ENCODE results near the gene DAGLA. TPM values are rescaled to one million over a fixed set of nuclear protein-coding genes. Genes with fewer than 3 reads are reported as not detected.

DAGLA gene
- total RNA-seq, 1 experiment from 2014 or later = 10.9 TPM

GRCh38 chr11:61697764-61698163 is 17.6 kb downstream of the DAGLA start:
- BruUV-seq (replicated peaks) = no TSS peak
- CTCF ChIA-PET = interaction anchor here (1.5 kb wide), 1 partner anchor 36 kb away, joined by 5 read pairs; no protein-coding TSS in a partner anchor
- intact Hi-C loops (cut with micrococcal nuclease; ENCODE audit: unreplicated experiment) = no loop called here

GRCh38 chr11:61698173-61698948 is 18.2 kb downstream of the DAGLA start:
- POLR2A ChIA-PET (ENCODE audit: low non-redundant PET) = no interaction called here
- intact Hi-C loops (cut with micrococcal nuclease; ENCODE audit: unreplicated experiment) = no loop called here
- H3K4me3 ChIP-seq (ENCODE audit: low read depth, low read length, poor library complexity, severe bottlenecking) = no peak overlapping the region
- DNase-seq (ENCODE audit: low spot score) = peak; percentile 38
- no peak overlapping the region for H3K27ac ChIP-seq (ENCODE audit: low read depth, low read length, poor library complexity, severe bottlenecking)
- no TSS peak for BruUV-seq (replicated peaks)
- no peaks in the 10 kb centered on the region for H3K9me3 ChIP-seq (ENCODE audit: low read depth, low read length, poor library complexity, severe bottlenecking)
- H3K27me3 ChIP-seq (replicated peaks; ENCODE audit: insufficient read depth, low read depth, low read length, poor library complexity) = no peaks in the 10 kb centered on the region
- peaks cover 44% of the 10 kb centered on the region for H3K4me1 ChIP-seq (ENCODE audit: insufficient read depth, low read length, poor library complexity, severe bottlenecking)
- CTCF ChIA-PET = interaction anchor here (1.5 kb wide), 1 partner anchor 35 kb away, joined by 5 read pairs; no protein-coding TSS in a partner anchor
- H3K36me3 ChIP-seq (ENCODE audit: insufficient read depth, low read length, poor library complexity, severe bottlenecking) = no peaks in the 10 kb centered on the region
- TF ChIP-seq CTCF (conservative IDR thresholded peaks at IDR 0.05; ENCODE audit: low read depth, low read length) (no peak), EZH2 (IDR thresholded peaks at IDR 0.05; ENCODE audit: borderline replicate concordance, low read depth, low read length, poor library complexity, severe bottlenecking) (no peak)

More at GRCh38 chr11:61697764-61698163, 17.6 kb downstream of the DAGLA start:
- Histone ChIP-seq H3K4me1 (ENCODE audit: insufficient read depth, low read length, poor library complexity, severe bottlenecking) (peaks cover 44% of the 10 kb centered on the region), H3K27ac (ENCODE audit: low read depth, low read length, poor library complexity, severe bottlenecking) (no peak overlapping the region), H3K27me3 (replicated peaks; ENCODE audit: insufficient read depth, low read depth, low read length, poor library complexity) (no peaks in the 10 kb centered on the region), H3K36me3 (ENCODE audit: insufficient read depth, low read length, poor library complexity, severe bottlenecking) (no peaks in the 10 kb centered on the region), H3K4me3 (ENCODE audit: low read depth, low read length, poor library complexity, severe bottlenecking) (no peak overlapping the region), H3K9me3 (ENCODE audit: low read depth, low read length, poor library complexity, severe bottlenecking) (no peaks in the 10 kb centered on the region)
- no peak for DNase-seq (ENCODE audit: low spot score)
- TF ChIP-seq CTCF (conservative IDR thresholded peaks at IDR 0.05; ENCODE audit: low read depth, low read length) (no peak), EZH2 (IDR thresholded peaks at IDR 0.05; ENCODE audit: borderline replicate concordance, low read depth, low read length, poor library complexity, severe bottlenecking) (no peak)
- POLR2A ChIA-PET (ENCODE audit: low non-redundant PET) = no interaction called here

GRCh38 chr11:61699737-61700160 is 19.6 kb downstream of the DAGLA start:
- Histone ChIP-seq H3K36me3 (ENCODE audit: insufficient read depth, low read length, poor library complexity, severe bottlenecking) (no peaks in the 10 kb centered on the region), H3K4me1 (ENCODE audit: insufficient read depth, low read length, poor library complexity, severe bottlenecking) (peaks cover 35% of the 10 kb centered on the region), H3K27me3 (replicated peaks; ENCODE audit: insufficient read depth, low read depth, low read length, poor library complexity) (no peaks in the 10 kb centered on the region), H3K27ac (ENCODE audit: low read depth, low read length, poor library complexity, severe bottlenecking) (no peak overlapping the region), H3K4me3 (ENCODE audit: low read depth, low read length, poor library complexity, severe bottlenecking) (no peak overlapping the region), H3K9me3 (ENCODE audit: low read depth, low read length, poor library complexity, severe bottlenecking) (no peaks in the 10 kb centered on the region)
- intact Hi-C loops (cut with micrococcal nuclease; ENCODE audit: unreplicated experiment) = no loop called here
- no peak for DNase-seq (ENCODE audit: low spot score)
- no TSS peak for BruUV-seq (replicated peaks)
- ChIA-PET CTCF (no interaction called here), POLR2A (ENCODE audit: low non-redundant PET) (no interaction called here)
- no peak for TF ChIP-seq EZH2 (IDR thresholded peaks at IDR 0.05; ENCODE audit: borderline replicate concordance, low read depth, low read length, poor library complexity, severe bottlenecking)
- TF ChIP-seq CTCF (conservative IDR thresholded peaks at IDR 0.05; ENCODE audit: low read depth, low read length) = no peak
